Measurements from ENCODE around the gene IGF2R. TPM values are rescaled to one million over a fixed set of nuclear protein-coding genes. Genes with fewer than 3 reads are reported as not detected.

The IGF2R gene
- total RNA-seq, 1 donor from 2014 or later, result 35.1 TPM

- Histone ChIP-seq H3K27me3 (no peaks in the 10 kb centered on the region), H3K79me2 (ENCODE audit: low read depth) (no peaks in the 10 kb centered on the region), H3F3A (ENCODE audit: low read depth) (peaks cover 3% of the 10 kb centered on the region), H2AFZ (replicated peaks) (peak overlapping the region; percentile 57), H3K4me1 (no peaks in the 10 kb centered on the region), H3K36me3 (no peaks in the 10 kb centered on the region), H3K9me3 (ENCODE audit: low read depth) (no peaks in the 10 kb centered on the region), H4K20me1 (ENCODE audit: low read depth) (no peaks in the 10 kb centered on the region), H3K4me2 (no peak overlapping the region), H3K27ac (no peak overlapping the region), H3K4me3 (no peak overlapping the region), H3K9ac (no peak overlapping the region)
- DNase-seq (ENCODE audit: low spot score), result no peak
- TF ChIP-seq CTCF (IDR thresholded peaks at IDR 0.05), result no peak
- no peak for TF ChIP-seq EZH2 (IDR thresholded peaks at IDR 0.05)
- TF ChIP-seq EZH2phosphoT487 (IDR thresholded peaks at IDR 0.05), result no peak
- no peaks in the 10 kb centered on the region for H3K4me1 Mint-ChIP-seq
- H3K9me3 Mint-ChIP-seq, result no peaks in the 10 kb centered on the region
- H3K27ac Mint-ChIP-seq, result no peak overlapping the region
- no peaks in the 10 kb centered on the region for H3K36me3 Mint-ChIP-seq
- H3K4me3 Mint-ChIP-seq, result no peak overlapping the region
- peaks cover 2% of the 10 kb centered on the region for H3K27me3 Mint-ChIP-seq (ENCODE audit: insufficient read depth, low read depth)
Observed at GRCh38 chr6:159931846-159932245, 37.0 kb upstream of the IGF2R start.

- Histone ChIP-seq H3K36me3 (no peaks in the 10 kb centered on the region), H3K79me2 (ENCODE audit: low read depth) (no peaks in the 10 kb centered on the region), H3K4me1 (no peaks in the 10 kb centered on the region), H3K9me3 (ENCODE audit: low read depth) (no peaks in the 10 kb centered on the region), H3K9ac (no peak overlapping the region), H3K27me3 (no peaks in the 10 kb centered on the region), H4K20me1 (ENCODE audit: low read depth) (no peaks in the 10 kb centered on the region), H3K4me2 (no peak overlapping the region), H3F3A (ENCODE audit: low read depth) (peaks cover 3% of the 10 kb centered on the region), H3K4me3 (no peak overlapping the region), H3K27ac (no peak overlapping the region), H2AFZ (replicated peaks) (no peak overlapping the region)
- DNase-seq (ENCODE audit: low spot score), result no peak
- TF ChIP-seq CTCF (IDR thresholded peaks at IDR 0.05) (no peak), EZH2phosphoT487 (IDR thresholded peaks at IDR 0.05) (no peak), EZH2 (IDR thresholded peaks at IDR 0.05) (no peak)
- no peak overlapping the region for H3K4me3 Mint-ChIP-seq
- no peaks in the 10 kb centered on the region for H3K9me3 Mint-ChIP-seq
- no peaks in the 10 kb centered on the region for H3K36me3 Mint-ChIP-seq
- H3K4me1 Mint-ChIP-seq, result no peaks in the 10 kb centered on the region
- no peak overlapping the region for H3K27ac Mint-ChIP-seq
- peaks cover 2% of the 10 kb centered on the region for H3K27me3 Mint-ChIP-seq (ENCODE audit: insufficient read depth, low read depth)
Observed at GRCh38 chr6:159933077-159933476, 35.8 kb upstream of the IGF2R start.

- TF ChIP-seq EZH2phosphoT487 (IDR thresholded peaks at IDR 0.05) (no peak), CTCF (IDR thresholded peaks at IDR 0.05) (no peak), EZH2 (IDR thresholded peaks at IDR 0.05) (no peak)
- peaks cover 4% of the 10 kb centered on the region for H3K27me3 Mint-ChIP-seq (ENCODE audit: insufficient read depth, low read depth)
- H3K4me3 ChIP-seq, result no peak overlapping the region
- no peaks in the 10 kb centered on the region for H3K36me3 Mint-ChIP-seq
- no peaks in the 10 kb centered on the region for H3F3A ChIP-seq (ENCODE audit: low read depth)
- no peak overlapping the region for H3K4me3 Mint-ChIP-seq
- H2AFZ ChIP-seq (replicated peaks), result no peak overlapping the region
- no peak overlapping the region for H3K27ac Mint-ChIP-seq
- no peak overlapping the region for H3K27ac ChIP-seq
- no peaks in the 10 kb centered on the region for H4K20me1 ChIP-seq (ENCODE audit: low read depth)
- H3K27me3 ChIP-seq, result no peaks in the 10 kb centered on the region
- no peak for DNase-seq (ENCODE audit: low spot score)
- H3K79me2 ChIP-seq (ENCODE audit: low read depth), result no peaks in the 10 kb centered on the region
- H3K9ac ChIP-seq, result no peak overlapping the region
- H3K4me2 ChIP-seq, result no peak overlapping the region
- H3K4me1 ChIP-seq, result no peaks in the 10 kb centered on the region
- H3K9me3 Mint-ChIP-seq, result no peaks in the 10 kb centered on the region
- no peaks in the 10 kb centered on the region for H3K4me1 Mint-ChIP-seq
- H3K9me3 ChIP-seq (ENCODE audit: low read depth), result no peaks in the 10 kb centered on the region
- no peaks in the 10 kb centered on the region for H3K36me3 ChIP-seq
Observed at GRCh38 chr6:159934181-159934580, 34.7 kb upstream of the IGF2R start.

Measured in neural progenitor cell (in vitro differentiated cells).